ENCODE measurements around the gene COG4.
A peak's percentile ranks its signal among the peaks of the same experiment; 100 is the strongest.

COG4 gene

GRCh38 chr16:70526403-70526802 lies 3.0 kb upstream of the COG4 start:
- DNase-seq (ENCODE audit: low read depth), result no peak

DNA sequence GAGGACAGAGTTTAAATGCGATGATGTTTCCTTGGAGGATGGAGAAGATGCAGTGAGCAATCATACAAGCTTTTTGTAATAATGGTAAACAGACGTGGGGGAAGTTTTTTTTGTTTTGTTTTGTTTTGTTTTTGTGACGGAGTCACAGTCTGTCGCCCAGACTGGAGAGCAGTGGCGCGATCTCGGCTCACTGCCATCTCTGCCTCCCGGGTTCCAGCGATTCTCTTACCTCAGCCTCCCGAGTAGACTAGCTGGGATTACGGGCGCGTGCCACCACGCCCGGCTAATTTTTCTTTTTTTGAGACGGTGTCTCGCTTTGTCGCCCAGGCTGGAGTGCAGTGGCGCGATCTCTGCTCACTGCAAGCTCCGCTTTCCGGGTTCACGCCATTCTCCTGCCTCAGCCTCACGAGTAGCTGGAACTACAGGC lies 1.1 kb upstream of the COG4 start:
- peak; percentile 4 for DNase-seq (ENCODE audit: low read depth)

GRCh38 chr16:70523743-70524398 lies 517 bp upstream of the COG4 start, which contains the start of gene SF3B3:
SF3B3 (plus strand) TSS chr16:70523816; CDS start chr16:70526657, 2,841 bp downstream.
- peak; percentile 58 for DNase-seq (ENCODE audit: low read depth)

DNA sequence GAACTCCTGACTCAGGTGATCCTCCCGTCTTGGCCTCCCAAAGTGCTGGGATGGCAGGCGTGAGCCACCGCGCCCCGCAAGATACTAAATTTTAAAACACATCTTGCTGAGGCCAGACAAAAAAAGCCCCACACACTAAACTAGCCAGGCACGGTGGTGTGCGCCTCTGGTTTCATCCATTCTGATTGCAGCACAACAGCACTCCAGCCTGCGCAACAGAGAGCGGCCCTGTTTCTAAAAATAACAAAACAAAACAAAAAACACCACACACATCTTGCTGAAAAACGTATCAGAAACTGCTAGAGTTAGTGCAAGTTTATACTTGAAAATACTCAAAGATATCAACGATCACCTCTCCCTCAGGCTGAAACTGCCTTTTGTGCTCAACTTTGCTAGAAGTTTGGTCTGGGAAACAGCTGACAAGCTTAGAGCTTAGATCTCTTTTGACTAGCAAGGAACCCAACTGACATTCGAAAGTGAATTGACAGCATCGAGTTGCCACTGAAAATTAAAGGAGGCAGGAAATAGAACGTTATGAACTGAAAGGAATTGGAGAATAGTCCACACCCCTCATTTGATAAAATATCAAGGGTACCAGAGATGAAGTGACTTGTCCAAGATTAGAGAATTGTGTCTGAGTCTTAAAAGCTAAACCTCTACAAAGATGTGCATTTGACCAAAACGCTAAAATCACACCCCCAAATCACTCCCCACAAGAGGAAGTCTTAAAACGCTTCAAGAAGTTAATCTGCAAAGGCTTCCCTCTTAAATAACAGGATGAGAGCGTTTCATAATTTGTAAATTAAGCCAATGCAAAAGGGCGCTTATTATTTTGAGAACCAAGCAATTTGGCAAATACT lies 908 bp downstream of the COG4 start:
- no peak for DNase-seq (ENCODE audit: low read depth)

DNA sequence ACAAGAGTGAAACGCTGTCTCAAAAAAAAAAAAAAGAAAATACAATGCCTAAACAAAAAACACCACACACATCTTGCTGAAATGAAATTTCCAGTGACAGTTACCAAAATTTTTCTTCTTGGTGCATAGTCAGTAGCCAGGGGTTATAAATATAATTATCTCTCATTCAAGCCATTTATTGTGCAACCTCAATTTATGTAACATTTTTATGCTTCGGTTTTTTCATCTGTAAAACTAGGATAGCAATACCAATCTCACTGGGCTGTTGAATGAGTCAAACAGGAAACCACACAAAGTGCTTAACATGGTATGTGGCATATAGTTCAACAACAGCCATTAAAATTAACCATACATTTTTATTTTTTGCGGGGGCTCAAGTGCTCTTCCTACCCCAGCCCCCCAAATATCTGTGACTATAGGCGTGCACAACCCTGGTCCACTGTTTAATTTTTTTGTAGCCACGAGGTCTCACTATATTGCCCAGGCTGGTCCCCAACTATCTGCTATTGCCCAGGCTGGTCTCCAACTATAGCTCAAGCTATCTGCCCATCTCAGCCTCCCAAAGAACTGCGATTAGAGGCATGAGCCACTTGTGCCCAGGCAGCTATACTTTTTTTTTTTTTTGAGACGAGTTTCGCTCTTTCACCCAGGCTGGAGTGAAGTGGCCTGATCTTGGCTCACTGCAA lies 2.6 kb downstream of the COG4 start:
- no peak for DNase-seq (ENCODE audit: low read depth)

- DNase-seq (ENCODE audit: low read depth), result no peak
Measured at GRCh38 chr16:70512456-70512855, 10.9 kb downstream of the COG4 start.

DNA sequence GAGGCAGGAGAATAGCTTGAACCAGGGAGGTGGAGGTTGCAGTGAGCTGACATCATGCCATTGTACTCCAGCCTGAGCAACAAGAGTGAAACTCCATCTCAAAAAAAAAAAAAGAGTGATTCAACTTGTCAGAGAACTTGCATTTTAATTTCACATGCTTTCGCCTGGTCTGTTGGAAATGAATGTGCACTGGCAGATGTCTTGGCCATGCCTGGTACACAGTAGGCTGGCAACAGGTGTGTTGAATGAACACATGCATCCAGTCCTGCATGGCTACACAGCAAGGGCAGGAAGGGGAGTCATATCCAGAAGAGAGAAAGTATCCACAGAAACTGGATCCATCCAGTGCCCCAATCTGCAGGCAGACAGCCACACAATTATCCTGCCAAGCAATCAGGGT lies 11.5 kb downstream of the COG4 start:
- no peak for DNase-seq (ENCODE audit: low read depth)

GRCh38 chr16:70510216-70510615 lies 13.1 kb downstream of the COG4 start:
- no peak for DNase-seq (ENCODE audit: low read depth)

DNA sequence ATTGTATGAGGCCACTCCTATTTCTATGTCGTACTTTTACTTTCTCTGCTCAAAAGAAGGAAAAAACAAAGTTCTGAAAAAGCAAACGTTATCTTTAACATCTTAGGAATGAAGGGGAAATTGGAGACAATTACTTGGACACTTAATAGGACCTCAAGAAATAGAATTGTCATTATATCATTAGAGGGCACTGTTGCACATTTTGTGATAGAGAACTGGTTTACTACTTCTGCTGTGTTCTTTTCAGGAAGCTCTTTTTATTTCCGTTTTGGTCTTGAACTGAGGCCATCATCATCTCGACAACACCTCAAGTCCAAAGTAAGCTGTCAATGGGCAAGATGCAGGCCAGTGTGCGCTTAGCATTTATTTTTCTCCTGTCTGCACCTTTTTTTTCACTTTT lies 14.6 kb downstream of the COG4 start:
- DNase-seq (ENCODE audit: low read depth), result no peak

DNA sequence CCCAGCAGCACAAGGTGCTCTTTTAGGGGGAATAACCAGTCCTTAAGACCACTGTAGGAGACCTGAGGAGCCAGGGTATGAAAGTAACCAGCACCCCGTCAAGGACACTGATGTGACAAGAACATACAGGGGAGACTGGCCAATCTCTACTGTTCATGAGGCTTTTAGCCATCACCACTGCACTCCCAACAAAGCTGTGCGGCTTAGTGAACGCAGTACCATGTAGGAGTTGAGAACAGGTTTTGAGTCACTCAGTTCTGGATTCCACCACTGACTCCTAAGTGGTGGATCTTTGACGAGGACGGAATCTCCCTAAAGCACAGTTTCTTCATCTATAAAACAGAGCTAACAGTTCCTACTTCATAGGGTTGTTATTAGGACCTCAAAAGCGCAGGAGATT lies 26.8 kb downstream of the COG4 start:
- DNase-seq (ENCODE audit: low read depth), result no peak

- DNase-seq (ENCODE audit: low read depth), result no peak
Measured at GRCh38 chr16:70495425-70496182, 27.8 kb downstream of the COG4 start.

DNA sequence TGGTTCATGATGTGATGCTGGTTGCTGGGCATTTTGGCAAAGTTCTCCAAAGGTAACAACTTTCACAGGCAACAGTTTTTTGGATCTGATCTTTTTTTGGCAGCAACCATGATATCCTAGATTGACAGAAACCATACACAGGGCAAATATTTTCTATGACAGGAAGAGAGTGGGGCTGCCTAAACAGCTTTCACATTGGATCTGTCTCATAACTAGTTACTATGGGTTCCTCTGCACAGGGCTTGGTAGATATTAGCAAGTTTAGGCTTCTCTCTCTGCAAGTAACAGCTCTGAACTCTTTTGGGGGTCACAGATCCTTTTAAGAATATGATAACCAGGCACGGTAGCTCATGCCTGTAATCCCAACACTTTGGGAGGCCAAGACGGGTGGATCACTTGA lies 28.6 kb downstream of the COG4 start:
- DNase-seq (ENCODE audit: low read depth), result no peak

GRCh38 chr16:70494202-70494770 lies 29.1 kb downstream of the COG4 start:
- no peak for DNase-seq (ENCODE audit: low read depth)

DNA sequence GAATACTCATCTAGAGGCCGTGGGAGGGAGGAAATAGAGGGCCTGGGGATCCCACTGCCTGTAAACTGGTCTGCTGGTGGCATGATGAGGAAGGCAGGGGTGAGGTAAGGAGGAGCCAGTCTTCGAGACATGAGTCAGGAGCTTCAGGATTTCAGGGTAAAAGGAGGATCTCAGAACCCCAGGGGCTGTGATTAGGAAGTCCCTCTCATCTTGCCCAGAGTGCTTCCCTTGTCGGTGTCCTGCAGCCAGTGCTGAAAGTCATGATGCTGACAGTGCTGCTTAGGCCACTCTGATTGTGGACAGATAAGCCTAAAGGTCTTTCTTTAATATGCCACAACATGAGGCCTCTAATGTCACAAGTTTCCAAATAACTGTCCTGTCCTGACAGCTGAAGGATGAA lies 29.6 kb downstream of the COG4 start:
- DNase-seq (ENCODE audit: low read depth), result no peak

DNA sequence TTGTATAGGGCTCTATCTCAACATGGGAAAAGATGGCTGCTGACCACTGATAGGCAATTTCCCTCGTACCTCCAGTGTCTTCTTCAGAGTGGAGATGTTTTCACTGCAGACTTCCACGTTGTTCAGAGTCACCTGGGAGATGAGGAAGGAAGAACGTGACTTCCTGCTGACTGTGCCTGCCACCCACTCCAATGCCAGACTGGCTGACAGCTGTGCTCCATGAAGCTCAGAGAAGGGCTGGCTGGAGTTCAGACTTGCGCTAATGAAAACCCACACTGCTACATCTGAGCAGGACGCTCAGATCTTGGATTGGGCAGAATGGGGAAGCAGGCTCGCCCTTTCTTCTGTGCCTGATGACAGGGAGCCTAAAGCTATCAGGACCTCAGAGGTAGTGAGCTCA lies 33.1 kb downstream of the COG4 start:
- DNase-seq (ENCODE audit: low read depth), result no peak

DNA sequence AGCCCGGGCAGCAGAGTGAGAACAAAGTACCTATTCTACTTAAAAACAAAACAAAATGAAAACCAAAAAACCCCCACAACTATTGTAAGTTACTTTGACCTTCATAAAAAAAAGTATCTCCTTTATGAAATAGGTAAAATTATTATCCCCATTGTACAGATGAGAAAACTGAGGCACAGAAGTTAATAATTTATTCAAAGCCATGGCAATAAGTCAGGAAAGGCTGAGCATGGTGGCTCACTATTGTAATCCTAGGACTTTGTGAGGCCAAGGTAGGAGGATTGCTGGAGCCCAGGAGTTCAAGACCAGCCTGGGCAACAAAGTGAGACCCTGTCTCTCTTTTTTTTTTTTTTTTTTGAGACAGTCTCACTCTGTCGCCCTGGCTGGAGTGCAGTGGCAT lies 38.5 kb downstream of the COG4 start:
- DNase-seq (ENCODE audit: low read depth), result no peak

- no peak for DNase-seq (ENCODE audit: low read depth)
Measured at GRCh38 chr16:70483426-70483825, 39.9 kb downstream of the COG4 start.

- no peak for DNase-seq (ENCODE audit: low read depth)
Measured at GRCh38 chr16:70482624-70483023, 40.7 kb downstream of the COG4 start.

GRCh38 chr16:70481929-70482536 lies 41.3 kb downstream of the COG4 start:
- DNase-seq (ENCODE audit: low read depth), result no peak

GRCh38 chr16:70480127-70481105 lies 42.9 kb downstream of the COG4 start:
- DNase-seq (ENCODE audit: low read depth), result no peak
